GM12878 (cell line): ENCODE measurements around the gene TEX22. TPM values are rescaled to one million over a fixed set of nuclear protein-coding genes. Genes with fewer than 3 reads are reported as not detected.

Experiments used
- ATAC-seq: fragments of 200-7000 bp; cut with Tn5 transposase; 3 replicates; pipeline ENCODE4 v1.9.1; 2020; ENCODE audit warnings: mild to moderate bottlenecking, moderate library complexity
- BruUV-seq: library from RNA; stranded (reverse); fragments of 400-500 nt; replicated peaks from 2 replicates; lab custom pipeline; 2021; lab: Mats Ljungman, UMichigan
- CTCF ChIA-PET: fragments of 300-600 bp; sonication (Branson Sonifier 250); formaldehyde crosslinking; extraction: SDS; loops from one replicate; lab custom pipeline; 2021; ENCODE audit warnings: inconsistent platforms; lab: Yijun Ruan, JAX
- POLR2A ChIA-PET: fragments of 350-600 bp; formaldehyde crosslinking; extraction: SDS; loops from one replicate; lab custom pipeline; 2021; ENCODE audit warnings: inconsistent platforms; lab: Charles Lee
- RAD21 ChIA-PET: fragments of 300-600 bp; sonication (Branson Sonifier 250); formaldehyde crosslinking; loops from one replicate; lab custom pipeline; 2023; ENCODE audit warnings: antibody characterized with exemption; ENCODE audit not compliant: unreplicated experiment; lab: Charles Lee
- SMC1A ChIA-PET: fragments of 300-600 bp; sonication (Branson Sonifier 250); formaldehyde crosslinking; loops from one replicate; lab custom pipeline; 2023; ENCODE audit not compliant: unreplicated experiment, uncharacterized antibody; lab: Charles Lee
- DNase-seq: peaks from one replicate; pipeline ENCODE4 v3.0.0-alpha.2; 2011; ENCODE audit warnings: low read depth, low spot score
- FAIRE-seq: peaks from 3 replicates; lab custom pipeline; 2011; peaks lifted over from hg19 to GRCh38; lab: Jason Lieb, UNC
- H2AFZ ChIP-seq: 2 replicates; pipeline ENCODE4 v1.6.0; 2011; ENCODE audit warnings: low read depth, low read length, control low read depth; ENCODE audit not compliant: control insufficient read depth
- H3K27ac ChIP-seq: 2 replicates; pipeline ENCODE4 v1.5.1; 2011; ENCODE audit warnings: control low read depth; ENCODE audit not compliant: control insufficient read depth, insufficient read depth
- H3K27me3 ChIP-seq, 2 experiments: replicated peaks in 1 of 2; 2 replicates each; pipeline versions ENCODE4 v1.6.0 to v1.6.1; 2011; ENCODE audit warnings: low read length in 1 of 2; ENCODE audit not compliant: control insufficient read depth in 2 of 2, insufficient read depth in 2 of 2
- H3K36me3 ChIP-seq, 2 experiments: 2 replicates each; pipeline ENCODE4 v1.5.1; 2011; ENCODE audit warnings: low read length in 1 of 2; ENCODE audit not compliant: control insufficient read depth in 2 of 2, insufficient read depth in 2 of 2
- H3K4me1 ChIP-seq: 2 replicates; pipeline ENCODE4 v1.6.1; 2011; ENCODE audit warnings: mild to moderate bottlenecking, low read length, moderate library complexity, mixed read lengths; ENCODE audit not compliant: control insufficient read depth, insufficient read depth
- H3K4me2 ChIP-seq: 2 replicates; pipeline ENCODE4 v1.6.0; 2011; ENCODE audit warnings: control low read depth; ENCODE audit not compliant: control insufficient read depth, insufficient read depth
- H3K4me3 ChIP-seq: fragments of 200-600 bp; sonication (generic); 2 replicates; pipeline ENCODE4 v1.5.1; 2016
- H3K79me2 ChIP-seq: 2 replicates; pipeline ENCODE4 v1.6.0; 2011; ENCODE audit warnings: low read length; ENCODE audit not compliant: control insufficient read depth, insufficient read depth
- H3K9ac ChIP-seq: 2 replicates; pipeline ENCODE4 v1.8.0; 2011; ENCODE audit warnings: low read length, control low read depth, mixed read lengths; ENCODE audit not compliant: control insufficient read depth, insufficient read depth
- H3K9me3 ChIP-seq: replicated peaks from 3 replicates; pipeline ENCODE4 v1.5.1; 2011; ENCODE audit warnings: mild to moderate bottlenecking, low read length; ENCODE audit not compliant: control insufficient read depth, insufficient read depth
- H4K20me1 ChIP-seq: 2 replicates; pipeline ENCODE4 v1.6.0; 2011; ENCODE audit not compliant: control insufficient read depth, insufficient read depth
- BRCA1 ChIP-seq: IDR thresholded peaks from 2 replicates; pipeline ENCODE4 v1.6.1; 2011; ENCODE audit warnings: low read depth, low read length, improper control_type of control experiment
- CHD1 ChIP-seq: IDR thresholded peaks from 2 replicates; pipeline ENCODE4 v1.6.1; 2012; ENCODE audit warnings: low read depth, low read length, improper control_type of control experiment
- CHD2 ChIP-seq: IDR thresholded peaks from 2 replicates; pipeline ENCODE4 v1.6.1; 2011; ENCODE audit warnings: low read depth, low read length, improper control_type of control experiment, borderline replicate concordance
- CREM ChIP-seq: IDR thresholded peaks from 2 replicates; pipeline ENCODE4 v1.6.1; 2014; ENCODE audit warnings: antibody characterized with exemption, low read depth
- DPF2 ChIP-seq: fragments of 450-650 bp; IDR thresholded peaks from 2 replicates; pipeline ENCODE4 v1.6.1; 2017; ENCODE audit warnings: mild to moderate bottlenecking
- EGR1 ChIP-seq, 2 experiments: IDR thresholded peaks; 1 replicate in 1 of 2; 2 replicates in 1 of 2; pipeline ENCODE4 v1.6.1; 2011 to 2012; ENCODE audit warnings: low read depth in 2 of 2, low read length in 2 of 2, borderline replicate concordance in 1 of 2, mild to moderate bottlenecking in 1 of 2, moderate library complexity in 1 of 2
- HDAC6 ChIP-seq: fragments of 200-600 bp; sonication (generic); IDR thresholded peaks from one replicate; pipeline ENCODE4 v1.8.0; 2017; ENCODE audit warnings: antibody characterized with exemption; ENCODE audit not compliant: unreplicated experiment
- IRF3 ChIP-seq: fragments of 450-650 bp; IDR thresholded peaks from 2 replicates; pipeline ENCODE4 v1.6.1; 2014; ENCODE audit warnings: mild to moderate bottlenecking
- KAT2A ChIP-seq: conservative IDR thresholded peaks from 2 replicates; pipeline ENCODE4 v1.6.1; 2011; ENCODE audit warnings: low read depth, low read length; ENCODE audit not compliant: control insufficient read depth
- LARP7 ChIP-seq: fragments of 450-650 bp; IDR thresholded peaks from 2 replicates; pipeline ENCODE4 v1.6.1; 2017; ENCODE audit warnings: mild to moderate bottlenecking
- MAX ChIP-seq: IDR thresholded peaks from 2 replicates; pipeline ENCODE4 v1.6.1; 2012; ENCODE audit warnings: low read depth, low read length, improper control_type of control experiment
- MXI1 ChIP-seq: fragments of 150-350 bp; IDR thresholded peaks from 2 replicates; pipeline ENCODE4 v1.6.1; 2011; ENCODE audit warnings: low read depth, mild to moderate bottlenecking, inconsistent platforms, low read length, improper control_type of control experiment
- POLR2A ChIP-seq: IDR thresholded peaks from 2 replicates; pipeline ENCODE4 v1.6.1; 2011; ENCODE audit warnings: low read depth, mild to moderate bottlenecking, low read length
- RFX5 ChIP-seq: IDR thresholded peaks from 2 replicates; pipeline ENCODE4 v1.6.1; 2011; ENCODE audit warnings: low read depth, low read length, improper control_type of control experiment
- SUPT20H ChIP-seq: IDR thresholded peaks from 2 replicates; pipeline ENCODE4 v1.6.1; 2011; ENCODE audit warnings: low read depth, mild to moderate bottlenecking, low read length, moderate library complexity, borderline replicate concordance; ENCODE audit not compliant: control insufficient read depth
- ZNF217 ChIP-seq: fragments of 450-650 bp; IDR thresholded peaks from 2 replicates; pipeline ENCODE4 v1.6.1; 2017; ENCODE audit warnings: antibody characterized with exemption, mild to moderate bottlenecking
- WGBS: methylation state at CpG from one replicate; pipeline ENCODE4 v1.1.6; 2016; ENCODE audit warnings: low lambda C conversion rate; ENCODE audit not compliant: insufficient replicate concordance, insufficient coverage; ENCODE audit errors: missing lambda C conversion rate; 5-methylcytosine and 5-hydroxymethylcytosine counted together
- in situ Hi-C: fragments of 300-500 bp; cut with MboI; formaldehyde crosslinking; loops from 9 replicates; pipeline ENCODE4 v1.14.3; 2018; ENCODE audit warnings: mixed read lengths
- intact Hi-C: fragments of 100-400 bp; cut with micrococcal nuclease; formaldehyde crosslinking; loops from one replicate; pipeline ENCODE4 v1.14.2; 2022; ENCODE audit not compliant: unreplicated experiment
- polyA plus RNA-seq, 11 experiments: library from polyadenylated mRNA; depleted of rRNA in 4 of 11; unstranded in 6 of 11; stranded (reverse) in 5 of 11; fragments of >200 nt; fragmentation: Nextera tagmentation in 4 of 11; fragmentation: Illumina TruSeq in 1 of 11; extraction: Ambion mirVana in 4 of 11; extraction: Trizol in 1 of 11; gene quantifications; 1 replicate in 1 of 11; 2 replicates in 10 of 11; pipeline versions ENCODE4 v1.2.1 to v1.2.3, GENCODE V29; 2011 to 2016; ENCODE audit warnings: inconsistent platforms in 2 of 11, missing spikeins in 2 of 11, low read depth in 1 of 11
- total RNA-seq, 4 experiments: library from RNA; depleted of rRNA in 3 of 4; stranded (reverse); fragments of >200 nt in 3 of 4; fragmentation: Illumina TruSeq in 1 of 4; extraction: Trizol in 1 of 4; gene quantifications; 2 replicates each; pipeline versions ENCODE4 v1.2.1 to v1.2.3, GENCODE V29; 2013 to 2021

TEX22 gene
- total and polyA plus RNA-seq, 10 of the 15 experiments (the other 5 are each of a cell fraction or from before 2014, with no cell fraction given): 0.02 to 4.0 (median 0.63) TPM; not detected in 1

- CTCF ChIA-PET: interaction anchor here (1.7 kb wide), 1 partner anchor 70 kb away, joined by 4 read pairs; no protein-coding TSS in a partner anchor
- in situ Hi-C loops: no loop called here
- no TSS peak for BruUV-seq
- ATAC-seq: no peak
- H3K9me3 ChIP-seq: no peaks in the 10 kb centered on the region
- H3K4me1 ChIP-seq: no peaks in the 10 kb centered on the region
- WGBS: 73% methylated on average over 5 of the region's 5 CpGs
- SMC1A ChIA-PET: no interaction called here
- H3K27me3 ChIP-seq: peaks cover 7 to 10% of the 10 kb centered on the region in 2 experiments; a peak in 3 of 4 replicates
- no peaks in the 10 kb centered on the region for H4K20me1 ChIP-seq
- POLR2A ChIA-PET: no interaction called here
- H2AFZ ChIP-seq: no peak overlapping the region
- no peak for TF ChIP-seq CHD1
- no peak for TF ChIP-seq ZNF217
- no peak for TF ChIP-seq SUPT20H
- no peak for TF ChIP-seq KAT2A
- TF ChIP-seq DPF2: no peak
- TF ChIP-seq EGR1 (IDR thresholded peaks at IDR 0.05; ENCODE audit: borderline replicate concordance in 1 of 2, low read depth in 2 of 2, low read length in 2 of 2): no peak
- TF ChIP-seq BRCA1: no peak
- TF ChIP-seq RFX5: no peak
- no peak for TF ChIP-seq MAX
- no peak for TF ChIP-seq MXI1
- no peak for TF ChIP-seq IRF3
- TF ChIP-seq HDAC6: no peak
- TF ChIP-seq LARP7: no peak
- TF ChIP-seq CHD2: no peak
- TF ChIP-seq CREM: no peak
- no peak for TF ChIP-seq POLR2A
- TF ChIP-seq, all 136 proteins: peak for 0
- DNase-seq (no peak), FAIRE-seq (no peak)
- intact Hi-C loops: no loop called here
- no peak overlapping the region for H3K4me3 ChIP-seq
- RAD21 ChIA-PET: no interaction called here
- no peaks in the 10 kb centered on the region for H3K79me2 ChIP-seq
- no peak overlapping the region for H3K27ac ChIP-seq
- H3K9ac ChIP-seq: no peak overlapping the region
- H3K36me3 ChIP-seq: no peaks in the 10 kb centered on the region
- H3K4me2 ChIP-seq: no peak overlapping the region
These were observed 12.3 kb downstream of the TEX22 start for GRCh38 chr14:105410642-105411016.
